NCI-H2081 (cell line): ENCODE results near the gene LRP1.
A peak's percentile ranks its signal among the peaks of the same experiment; 100 is the strongest.

ENCODE experiments used
- DNase-seq, 2 experiments: peaks; one replicate each; lab custom pipeline; 2025; lab: John Stamatoyannopoulos, UW

The LRP1 gene

GRCh38 chr12:57211791-57212700, 83.8 kb downstream of the LRP1 start:
- no peak for DNase-seq

GRCh38 chr12:57212701-57213057, 84.4 kb downstream of the LRP1 start:
- no peak for DNase-seq

GRCh38 chr12:57213058-57213715, 84.9 kb downstream of the LRP1 start:
- DNase-seq: peak; percentile 77 to 80

GRCh38 chr12:57213763-57214397, 85.6 kb downstream of the LRP1 start:
- no peak for DNase-seq

- peak; percentile 64 to 69 for DNase-seq
These were observed 86.1 kb downstream of the LRP1 start for GRCh38 chr12:57214398-57214781.

GRCh38 chr12:57215065-57215464, 86.8 kb downstream of the LRP1 start:
- DNase-seq: no peak

- no peak for DNase-seq
These were observed 87.4 kb downstream of the LRP1 start for GRCh38 chr12:57215668-57216013.

- DNase-seq: peak; percentile 23 to 34
These were observed 88.0 kb downstream of the LRP1 start, which contains the start of gene NXPH4 for GRCh38 chr12:57216014-57216911. Gene NXPH4 (plus strand): TSS chr12:57216794. CDS start chr12:57216970, 176 bp downstream.

- no peak for DNase-seq
These were observed 88.9 kb downstream of the LRP1 start for GRCh38 chr12:57216921-57217879.

- no peak for DNase-seq
These were observed 90.0 kb downstream of the LRP1 start for GRCh38 chr12:57218030-57218853.

- no peak for DNase-seq
These were observed 91.1 kb downstream of the LRP1 start for GRCh38 chr12:57219205-57219992.

GRCh38 chr12:57219993-57220754, 91.9 kb downstream of the LRP1 start:
- no peak for DNase-seq

GRCh38 chr12:57220770-57221168, 92.5 kb downstream of the LRP1 start:
- DNase-seq: no peak

GRCh38 chr12:57221169-57221917, 93.1 kb downstream of the LRP1 start:
- DNase-seq: no peak

- no peak for DNase-seq
These were observed 94.3 kb downstream of the LRP1 start for GRCh38 chr12:57222286-57223190.
